DMS153 treated with DMSO at 0.1 percent for 48 hours (cell line): ENCODE measurements around the gene FBLN2.
A peak's percentile ranks its signal among the peaks of the same experiment; 100 is the strongest.

Experiments used
- DNase-seq: peaks from one replicate; lab custom pipeline; 2025; ENCODE audit not compliant: unreplicated experiment; lab: John Stamatoyannopoulos, UW

FBLN2 gene

DNA sequence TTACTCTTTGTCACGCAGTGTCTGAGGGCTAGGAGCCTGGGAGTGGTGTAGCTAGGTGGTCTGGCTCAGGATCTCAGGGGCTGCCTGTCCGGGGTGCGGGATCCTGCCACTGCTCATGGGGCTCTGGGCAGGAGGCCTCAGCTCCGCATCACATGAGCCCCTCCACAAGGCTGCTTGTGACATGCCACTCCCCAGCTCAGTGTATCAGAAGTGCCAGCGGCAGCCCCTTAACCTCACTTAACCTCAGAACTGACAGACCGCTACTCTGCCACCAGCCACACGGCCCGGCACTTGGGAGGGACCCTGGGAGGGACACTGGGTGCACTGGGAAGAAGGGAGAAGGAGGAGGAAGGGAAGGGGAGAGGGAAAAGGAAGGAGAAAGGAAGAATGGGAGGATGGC is 87.9 kb downstream of the FBLN2 start:
- no peak for DNase-seq

DNA sequence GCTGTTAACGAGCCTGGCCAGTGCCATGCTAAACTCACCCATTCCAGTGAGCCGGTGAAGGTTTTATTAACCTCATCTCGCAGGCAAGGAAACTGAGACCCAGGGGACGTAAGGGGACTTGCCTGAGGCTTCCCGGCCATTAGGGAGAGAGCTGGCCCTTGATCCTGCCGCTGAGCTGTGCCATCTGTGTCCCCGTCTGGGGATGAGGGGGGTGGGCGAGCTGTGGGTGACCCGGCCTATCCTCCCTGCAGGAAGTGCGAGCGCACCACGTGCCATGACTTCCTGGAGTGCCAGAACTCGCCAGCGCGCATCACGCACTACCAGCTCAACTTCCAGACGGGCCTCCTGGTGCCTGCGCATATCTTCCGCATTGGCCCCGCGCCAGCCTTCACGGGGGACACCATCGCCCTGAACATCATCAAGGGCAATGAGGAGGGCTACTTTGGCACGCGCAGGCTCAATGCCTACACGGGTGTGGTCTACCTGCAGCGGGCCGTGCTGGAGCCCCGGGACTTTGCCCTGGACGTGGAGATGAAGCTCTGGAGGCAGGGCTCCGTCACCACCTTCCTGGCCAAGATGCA is 88.5 kb downstream of the FBLN2 start:
- DNase-seq, result no peak

DNA sequence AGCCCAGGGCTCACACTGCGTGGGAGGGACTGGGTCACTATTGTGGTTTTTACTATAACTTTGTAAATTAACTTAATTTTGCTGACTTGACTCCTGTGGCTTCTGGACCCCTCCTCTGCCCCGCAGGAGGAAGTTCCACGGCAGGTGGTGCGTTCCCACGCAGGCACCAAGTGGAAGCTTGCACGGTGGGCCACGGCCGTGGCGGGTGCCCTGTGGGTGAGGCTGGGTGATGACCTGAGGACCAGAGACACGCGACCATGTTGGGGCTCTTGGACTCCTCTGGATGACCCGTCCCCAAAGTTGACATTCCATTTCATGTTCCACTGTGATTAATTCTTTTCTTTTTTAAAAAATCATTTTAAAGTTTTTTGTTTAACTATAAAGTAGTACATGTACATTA is 89.0 kb downstream of the FBLN2 start:
- DNase-seq, result no peak

DNA sequence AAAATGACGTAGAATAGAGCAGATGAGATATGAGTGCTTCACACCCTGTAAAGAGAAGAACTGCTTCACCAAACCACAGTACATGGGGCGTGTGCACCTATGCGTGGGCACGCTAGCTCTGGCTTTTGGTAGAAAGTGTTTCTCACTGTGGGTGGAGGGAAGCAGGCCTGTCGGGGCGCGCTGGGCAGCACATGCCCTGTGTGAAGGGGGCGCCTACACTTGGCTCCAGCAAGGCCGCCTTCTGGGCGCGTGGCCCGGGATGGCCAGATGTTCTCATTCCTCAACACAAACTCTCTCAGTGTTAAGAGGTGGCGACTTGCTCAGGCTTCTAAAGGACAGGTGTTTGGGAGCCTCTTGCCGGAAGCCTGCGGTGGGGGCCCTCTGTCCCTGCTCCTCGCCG is 90.0 kb downstream of the FBLN2 start:
- no peak for DNase-seq

DNA sequence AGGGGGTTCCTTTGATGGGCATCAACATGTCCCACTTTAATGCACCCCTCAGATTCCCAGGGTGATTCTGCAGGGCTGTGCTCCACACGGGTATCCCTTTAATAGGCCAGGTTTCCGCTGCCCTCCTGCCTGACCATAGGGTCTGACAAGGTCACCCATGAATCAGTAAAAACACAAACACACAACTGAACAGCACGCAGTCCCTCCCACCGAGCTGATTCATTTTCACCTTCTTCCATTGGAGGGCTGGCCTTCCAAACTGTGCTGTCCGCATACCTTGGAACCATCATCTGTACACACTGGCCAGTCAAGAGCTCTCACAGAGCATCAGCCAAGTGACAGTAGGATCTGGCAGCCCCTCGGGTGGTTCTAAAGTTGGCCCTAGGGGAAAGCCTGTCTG is 93.7 kb downstream of the FBLN2 start:
- DNase-seq, result no peak

DNA sequence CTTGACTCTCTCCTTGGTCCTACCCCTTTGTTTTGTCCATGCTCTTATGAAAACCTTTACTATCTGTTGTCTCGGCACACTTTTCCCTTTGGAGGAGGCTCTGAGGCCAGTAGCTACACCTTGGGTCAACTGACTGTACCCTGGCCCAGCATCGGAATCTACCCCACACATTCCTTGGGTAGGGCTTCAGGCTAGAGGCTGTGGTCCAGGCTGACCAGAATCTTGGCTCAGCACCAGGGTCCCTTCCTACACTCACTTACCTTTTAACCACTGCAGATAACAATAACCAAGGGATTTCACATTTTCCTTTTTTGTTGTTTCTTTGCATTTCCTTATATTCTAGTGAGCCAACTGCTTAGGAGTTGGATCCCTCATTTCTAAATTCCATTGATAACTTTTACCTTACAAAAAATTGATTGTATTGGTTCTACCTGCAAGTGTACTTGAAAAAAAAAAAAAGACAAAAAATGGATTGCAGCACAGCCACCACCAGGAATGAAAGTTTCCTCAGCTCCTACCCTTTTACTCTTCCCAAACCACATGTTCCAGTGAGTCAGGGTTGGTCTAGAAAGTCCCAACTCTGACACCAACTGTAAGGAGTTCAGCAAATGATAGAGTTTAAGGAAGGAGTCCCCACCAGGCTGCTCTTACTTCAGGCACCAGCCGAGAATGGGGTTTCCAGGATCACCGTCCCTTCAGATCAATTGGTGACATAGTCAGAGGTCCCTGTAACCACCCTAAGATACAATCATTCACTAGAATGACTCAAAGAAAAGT is 95.6 kb downstream of the FBLN2 start:
- DNase-seq, result no peak

DNA sequence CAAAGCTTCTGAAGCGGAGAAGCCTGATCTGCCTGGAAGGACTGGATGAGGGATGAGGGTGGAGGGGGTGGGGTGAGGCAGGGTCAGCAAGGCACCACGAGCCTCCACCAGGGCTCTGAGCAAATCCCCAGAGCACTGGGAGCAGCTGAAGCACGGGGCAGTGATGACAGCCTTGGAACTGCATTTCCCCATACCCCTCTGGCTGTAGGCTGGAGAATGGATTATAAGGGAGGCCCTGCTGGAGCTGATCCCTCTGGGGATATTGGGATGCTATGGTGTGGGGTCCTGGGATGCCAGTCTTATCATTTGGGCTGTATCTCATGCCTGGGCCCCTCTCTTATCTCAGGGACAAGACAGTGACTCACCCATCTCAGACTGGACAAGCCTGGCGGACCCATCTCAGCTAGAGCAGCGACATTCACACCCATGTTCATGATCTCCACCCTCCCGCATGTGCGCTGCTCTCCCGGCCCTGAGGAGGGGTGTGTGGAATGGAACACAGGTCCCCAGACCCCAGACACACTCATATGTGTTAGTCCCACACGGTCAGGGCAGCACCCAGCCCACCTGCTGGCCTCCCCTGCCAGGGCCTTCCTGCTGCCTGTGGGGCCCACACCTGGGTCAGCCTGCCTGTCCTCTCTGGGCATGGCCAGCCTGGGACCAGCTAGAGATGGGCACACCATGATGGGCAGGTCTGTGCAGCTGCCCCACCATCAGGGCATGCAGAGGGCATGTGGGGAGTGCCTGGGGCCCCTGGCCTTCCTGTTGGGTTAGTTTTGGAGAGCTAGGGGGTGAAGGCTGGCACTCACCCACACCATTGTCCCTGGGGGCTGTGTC is 97.1 kb downstream of the FBLN2 start:
- no peak for DNase-seq

GRCh38 chr3:13647298-13648059 is 98.6 kb downstream of the FBLN2 start:
- DNase-seq, result no peak

- peak; percentile 23 for DNase-seq
Measured at GRCh38 chr3:13648060-13649001, 99.4 kb downstream of the FBLN2 start.

- no peak for DNase-seq
Measured at GRCh38 chr3:13650210-13651056, 101.5 kb downstream of the FBLN2 start.

- DNase-seq, result no peak
Measured at GRCh38 chr3:13651057-13651400, 102.1 kb downstream of the FBLN2 start.

- DNase-seq, result no peak
Measured at GRCh38 chr3:13651775-13652428, 103.0 kb downstream of the FBLN2 start.

- no peak for DNase-seq
Measured at GRCh38 chr3:13652728-13653127, 103.8 kb downstream of the FBLN2 start.

- no peak for DNase-seq
Measured at GRCh38 chr3:13653631-13654279, 104.8 kb downstream of the FBLN2 start.

- DNase-seq, result no peak
Measured at GRCh38 chr3:13654330-13655060, 105.6 kb downstream of the FBLN2 start.

DNA sequence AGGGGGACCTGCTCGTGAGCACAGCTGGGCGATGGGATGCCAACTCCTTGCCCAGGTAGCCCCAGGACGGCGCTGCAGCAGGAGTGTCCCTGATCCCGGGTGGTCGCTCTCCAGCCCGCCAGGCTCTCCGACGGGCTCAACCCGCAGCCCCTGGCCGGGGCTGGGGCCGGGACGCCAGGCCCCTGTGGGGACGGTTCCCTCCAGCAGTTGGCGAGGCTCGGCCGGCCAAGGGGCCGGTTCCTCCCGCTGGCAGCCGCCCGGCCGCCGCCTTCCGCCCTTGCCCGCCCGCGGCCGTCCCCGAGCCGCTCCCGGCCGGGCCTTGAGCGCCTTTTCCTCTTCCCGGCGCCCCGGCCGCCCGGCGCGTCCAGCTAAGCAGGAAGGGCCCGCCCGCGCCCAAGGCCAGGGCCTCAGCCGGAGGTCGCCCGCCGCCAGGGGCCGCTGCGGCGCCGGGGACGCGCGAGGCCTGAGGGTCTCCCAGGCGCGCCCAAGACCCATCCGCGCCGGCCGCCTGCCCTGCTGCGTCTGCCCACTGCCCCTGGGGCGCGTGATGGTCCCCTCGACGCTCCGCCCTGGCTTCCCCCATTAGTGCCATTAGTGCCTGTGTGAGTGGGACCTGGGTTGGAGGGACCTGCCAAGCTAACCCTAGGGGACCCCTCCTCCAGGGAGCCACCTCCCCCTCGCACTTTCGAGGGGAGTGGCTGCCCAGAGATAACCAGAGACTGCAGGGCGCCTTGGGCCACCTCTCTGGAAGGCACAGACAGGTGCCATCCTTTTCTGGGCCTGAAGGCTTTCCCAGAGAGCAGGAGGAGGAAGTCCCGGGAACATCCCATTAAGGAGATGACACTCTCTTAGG is 106.4 kb downstream of the FBLN2 start:
- DNase-seq, result no peak
